GM19025 (cell line): ENCODE results near the gene C1orf210.

ENCODE experiments used
- ATAC-seq: cut with Tn5 transposase; IDR thresholded peaks from one replicate; pipeline ENCODE4 v1.9.1; 2021; ENCODE audit warnings: mild to moderate bottlenecking, low read depth, moderate library complexity; ENCODE audit not compliant: unreplicated experiment

The C1orf210 gene

GRCh38 chr1:43312663-43313515 is 27.5 kb upstream of the C1orf210 start:
- ATAC-seq: no peak

DNA sequence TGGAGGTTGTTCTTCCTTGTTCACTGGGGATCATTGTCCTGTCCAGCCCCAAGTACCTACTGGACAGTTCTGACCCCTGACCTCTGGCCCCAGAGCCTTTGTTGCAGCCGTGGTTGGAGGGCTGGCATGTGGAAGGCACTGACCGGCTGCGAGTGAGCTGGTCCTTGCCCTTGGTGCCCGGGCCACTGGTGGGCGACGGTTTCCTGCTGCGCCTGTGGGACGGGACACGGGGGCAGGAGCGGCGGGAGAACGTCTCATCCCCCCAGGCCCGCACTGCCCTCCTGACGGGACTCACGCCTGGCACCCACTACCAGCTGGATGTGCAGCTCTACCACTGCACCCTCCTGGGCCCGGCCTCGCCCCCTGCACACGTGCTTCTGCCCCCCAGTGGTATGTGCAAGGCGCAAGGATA is 26.8 kb upstream of the C1orf210 start:
- ATAC-seq: no peak

GRCh38 chr1:43311521-43311920 is 26.1 kb upstream of the C1orf210 start:
- ATAC-seq: no peak

- ATAC-seq: no peak
Measured at GRCh38 chr1:43309405-43310025, 24.1 kb upstream of the C1orf210 start.

- no peak for ATAC-seq
Measured at GRCh38 chr1:43308635-43309404, 23.4 kb upstream of the C1orf210 start.

- no peak for ATAC-seq
Measured at GRCh38 chr1:43307458-43308158, 22.2 kb upstream of the C1orf210 start.

- no peak for ATAC-seq
Measured at GRCh38 chr1:43306688-43307457, 21.5 kb upstream of the C1orf210 start.

GRCh38 chr1:43305926-43306687 is 20.7 kb upstream of the C1orf210 start:
- ATAC-seq: no peak

- ATAC-seq: no peak
Measured at GRCh38 chr1:43305461-43305860, 20.1 kb upstream of the C1orf210 start.

DNA sequence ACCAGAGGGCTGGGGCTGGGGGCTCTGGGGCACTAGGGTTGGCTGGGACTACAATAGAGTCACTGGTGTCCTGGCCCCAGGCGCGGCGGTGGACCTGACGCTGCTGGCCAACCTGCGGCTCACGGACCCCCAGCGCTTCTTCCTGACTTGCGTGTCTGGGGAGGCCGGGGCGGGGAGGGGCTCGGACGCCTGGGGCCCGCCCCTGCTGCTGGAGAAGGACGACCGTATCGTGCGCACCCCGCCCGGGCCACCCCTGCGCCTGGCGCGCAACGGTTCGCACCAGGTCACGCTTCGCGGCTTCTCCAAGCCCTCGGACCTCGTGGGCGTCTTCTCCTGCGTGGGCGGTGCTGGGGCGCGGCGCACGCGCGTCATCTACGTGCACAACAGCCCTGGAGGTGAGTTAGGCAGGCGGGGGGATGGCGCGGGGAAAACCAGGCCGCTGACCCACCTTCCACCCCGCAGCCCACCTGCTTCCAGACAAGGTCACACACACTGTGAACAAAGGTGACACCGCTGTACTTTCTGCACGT is 19.5 kb upstream of the C1orf210 start:
- ATAC-seq: no peak

- no peak for ATAC-seq
Measured at GRCh38 chr1:43304314-43304681, 18.9 kb upstream of the C1orf210 start.

GRCh38 chr1:43303471-43304313 is 18.3 kb upstream of the C1orf210 start:
- ATAC-seq: no peak

- no peak for ATAC-seq
Measured at GRCh38 chr1:43302721-43303470, 17.5 kb upstream of the C1orf210 start.

DNA sequence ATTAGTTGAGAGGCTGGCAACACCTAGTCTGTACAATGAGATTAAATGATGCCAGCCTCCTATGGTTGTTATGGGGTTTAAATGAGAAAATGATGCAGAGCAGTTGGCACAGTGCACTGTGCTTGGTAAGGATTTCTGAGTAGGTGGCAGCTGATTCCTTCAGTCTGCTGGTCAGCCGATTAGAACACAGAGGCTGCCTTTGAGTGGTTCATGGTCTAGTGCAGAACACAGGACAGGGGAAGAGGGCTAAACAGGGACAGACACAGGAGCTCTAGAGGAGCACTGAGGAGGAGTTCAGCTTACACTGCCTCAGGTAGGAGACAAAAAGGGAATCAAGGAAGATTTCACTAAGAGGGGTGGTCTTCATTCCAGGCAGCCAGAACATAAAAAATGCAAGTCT is 16.8 kb upstream of the C1orf210 start:
- ATAC-seq: no peak

DNA sequence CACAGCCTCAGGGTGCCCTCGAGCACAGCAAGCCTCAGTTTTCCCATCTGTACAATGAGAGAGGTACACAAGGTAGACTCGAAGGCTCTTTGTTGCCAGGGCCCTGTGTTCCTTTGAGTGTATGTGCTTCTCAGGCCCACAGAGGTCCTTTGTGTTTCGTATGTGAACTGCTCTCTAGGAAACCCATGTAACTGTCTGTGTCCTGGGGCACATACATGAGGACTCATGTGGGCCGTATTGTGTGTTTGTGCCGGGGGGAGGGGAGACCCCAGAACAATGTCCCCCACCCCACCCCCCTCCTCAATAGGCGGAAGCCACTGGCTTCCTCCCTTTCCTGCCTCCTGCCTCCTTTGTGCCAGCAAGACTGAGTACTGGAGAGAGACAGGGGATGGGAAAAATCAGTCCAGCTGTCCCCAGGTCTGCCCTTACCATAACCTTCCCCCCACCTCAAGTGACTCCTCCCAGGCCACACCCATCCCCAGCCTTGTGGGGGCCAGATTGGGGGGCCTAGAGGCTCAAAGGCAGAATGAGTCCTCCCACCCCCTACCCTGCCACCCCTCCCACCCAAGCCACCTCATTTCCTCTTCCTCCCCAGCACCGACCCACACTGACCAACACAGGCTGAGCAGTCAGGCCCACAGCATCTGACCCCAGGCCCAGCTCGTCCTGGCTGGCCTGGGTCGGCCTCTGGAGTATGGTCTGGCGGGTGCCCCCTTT is 15.2 kb upstream of the C1orf210 start, which contains the start of gene TIE1:
Gene TIE1 (plus strand): TSS at position 605 of the 717 bp plus-strand sequence. CDS start 90 bp downstream, at position 695.
- ATAC-seq: no peak

- no peak for ATAC-seq
Measured at GRCh38 chr1:43299101-43299500, 13.7 kb upstream of the C1orf210 start.

DNA sequence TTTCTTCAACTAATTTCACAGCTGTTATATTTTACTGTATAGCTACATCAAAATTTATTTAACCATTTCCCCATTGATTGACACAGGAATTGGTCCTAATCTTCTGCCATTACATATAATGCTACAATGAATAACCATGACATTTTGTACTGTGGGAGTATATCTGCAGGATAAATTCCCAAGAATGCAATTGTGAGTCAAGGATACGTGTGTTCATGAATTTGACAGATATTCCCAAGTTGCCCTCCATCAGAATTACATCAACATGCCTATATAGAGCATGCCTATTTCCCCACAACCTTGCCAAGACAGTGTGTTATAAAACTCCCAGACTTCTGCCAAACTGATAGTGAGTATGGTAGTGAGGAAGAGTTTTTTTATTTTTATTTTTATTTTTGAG is 12.7 kb upstream of the C1orf210 start:
- no peak for ATAC-seq
